CMK (cell line): ENCODE results near the gene C1QA.
A peak's percentile ranks its signal among the peaks of the same experiment; 100 is the strongest.
"Not testable (repeated sequence)": the region's sequence is repeated elsewhere in the genome, so short reads cannot be mapped to it uniquely, and the experiment has no call there.

Experiments used
- DNase-seq: peaks from one replicate; pipeline ENCODE4 v3.0.0-alpha.2; 2010; ENCODE audit warnings: low read depth

Gene C1QA

GRCh38 chr1:22673486-22674409 is 37.3 kb downstream of the C1QA start:
- peak; percentile 18 for DNase-seq

DNA sequence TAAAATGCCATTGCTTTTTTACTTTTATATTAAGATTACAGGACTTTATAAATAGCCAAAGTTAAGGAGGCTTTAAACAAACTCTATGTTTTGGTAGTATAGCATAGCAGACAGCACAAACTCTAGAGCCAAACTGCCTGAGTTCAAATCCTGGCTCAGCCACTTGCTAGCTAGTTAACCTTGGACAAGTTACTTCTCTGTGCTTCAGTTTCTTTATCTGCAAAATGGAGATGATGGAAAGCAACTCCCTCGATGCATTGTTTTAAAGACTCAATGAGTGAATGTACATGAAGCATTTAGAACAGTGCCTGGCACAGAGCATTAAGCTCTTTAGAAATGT is 38.0 kb downstream of the C1QA start:
- DNase-seq: no peak

- DNase-seq: not testable (repeated sequence)
These were observed 39.7 kb downstream of the C1QA start for GRCh38 chr1:22676151-22676550.

- no peak for DNase-seq
These were observed 40.6 kb downstream of the C1QA start for GRCh38 chr1:22676916-22677583.

GRCh38 chr1:22677931-22678896 is 41.8 kb downstream of the C1QA start:
- no peak for DNase-seq

- DNase-seq: no peak
These were observed 44.3 kb downstream of the C1QA start for GRCh38 chr1:22680726-22681125.

DNA sequence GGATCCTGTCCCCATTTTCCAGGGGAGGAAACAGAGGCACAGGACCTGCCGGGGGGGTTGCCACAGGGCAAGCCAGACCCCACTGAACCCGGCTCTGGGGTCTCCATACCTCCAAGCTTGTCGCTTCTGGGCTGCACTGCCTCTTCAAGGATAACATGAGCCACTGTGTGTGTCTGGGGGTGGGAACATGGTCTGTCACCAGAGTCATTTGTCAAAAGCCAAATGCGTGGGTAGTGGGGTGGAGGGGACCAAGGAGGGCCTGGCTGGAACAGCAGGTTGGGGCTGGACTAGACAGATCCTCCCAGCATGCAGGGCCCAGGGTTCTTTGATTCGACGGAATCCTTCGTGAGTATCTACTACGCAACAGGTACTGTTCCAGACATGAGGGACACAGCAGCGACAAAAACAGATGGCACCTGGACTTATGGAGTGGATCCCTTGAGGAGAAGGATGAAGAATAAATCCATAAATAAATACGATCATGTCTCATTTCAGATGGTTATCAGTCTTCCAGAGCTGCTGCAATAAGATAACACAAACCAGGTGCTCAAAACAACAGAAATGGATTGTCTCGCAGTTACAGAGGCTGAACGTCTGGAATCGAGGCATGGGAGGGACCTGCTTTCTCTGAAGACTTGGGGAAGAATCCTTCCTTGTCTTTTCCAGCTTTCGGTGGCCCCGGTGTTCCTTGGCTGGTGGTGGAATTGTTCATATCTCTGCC is 45.3 kb downstream of the C1QA start:
- no peak for DNase-seq

DNA sequence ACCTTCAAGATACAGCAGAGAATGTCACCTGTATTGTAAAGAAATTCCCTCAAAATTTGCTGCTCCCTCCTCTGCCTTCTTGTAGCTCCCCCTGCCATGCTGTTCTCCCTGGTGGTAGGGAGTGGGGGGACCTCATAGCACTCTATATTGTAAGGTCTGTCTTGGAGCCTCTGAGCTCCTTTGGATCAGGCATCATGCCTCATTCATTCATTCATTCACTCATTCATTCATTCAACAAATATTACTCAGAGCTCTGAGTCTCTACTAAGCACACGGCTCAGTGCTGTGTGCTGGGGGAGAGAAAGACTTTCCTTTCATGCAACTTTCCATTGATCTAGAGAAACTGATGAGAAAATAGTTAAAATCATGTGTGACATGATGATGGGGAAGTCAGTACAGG is 47.1 kb downstream of the C1QA start:
- no peak for DNase-seq

- DNase-seq: no peak
These were observed 49.2 kb downstream of the C1QA start for GRCh38 chr1:22685591-22686059.

- DNase-seq: no peak
These were observed 50.8 kb downstream of the C1QA start for GRCh38 chr1:22687191-22687590.

DNA sequence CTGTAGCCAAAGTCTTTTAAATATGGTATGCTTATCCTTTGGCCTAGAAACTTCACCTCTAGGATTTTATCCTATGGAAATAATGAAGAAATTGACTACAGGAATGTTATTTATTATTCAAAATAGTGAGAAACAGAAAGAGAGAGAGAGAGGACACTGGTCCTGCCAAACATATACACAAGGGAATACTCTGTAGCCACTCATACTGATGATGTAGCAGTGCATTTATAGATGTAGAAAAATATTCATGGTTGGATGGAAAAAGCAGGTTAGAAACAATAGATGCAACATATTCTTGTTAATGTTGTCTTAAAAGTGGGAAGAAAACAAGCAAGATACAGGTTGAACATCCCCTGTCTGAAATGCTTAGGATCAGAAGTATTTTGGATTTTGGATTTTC is 52.0 kb downstream of the C1QA start:
- DNase-seq: no peak
